Superior temporal gyrus (tissue), 1 donor: Measurements from ENCODE around the gene PSMA6.
A peak's percentile ranks its signal among the peaks of the same experiment; 100 is the strongest.
"Not testable (repeated sequence)": the region's sequence is repeated elsewhere in the genome, so short reads cannot be mapped to it uniquely, and the experiment has no call there.

Experiments used
- DNase-seq: peaks from one replicate; pipeline ENCODE4 v3.0.0-alpha.2; 2016; ENCODE audit errors: extremely low spot score

The PSMA6 gene

DNA sequence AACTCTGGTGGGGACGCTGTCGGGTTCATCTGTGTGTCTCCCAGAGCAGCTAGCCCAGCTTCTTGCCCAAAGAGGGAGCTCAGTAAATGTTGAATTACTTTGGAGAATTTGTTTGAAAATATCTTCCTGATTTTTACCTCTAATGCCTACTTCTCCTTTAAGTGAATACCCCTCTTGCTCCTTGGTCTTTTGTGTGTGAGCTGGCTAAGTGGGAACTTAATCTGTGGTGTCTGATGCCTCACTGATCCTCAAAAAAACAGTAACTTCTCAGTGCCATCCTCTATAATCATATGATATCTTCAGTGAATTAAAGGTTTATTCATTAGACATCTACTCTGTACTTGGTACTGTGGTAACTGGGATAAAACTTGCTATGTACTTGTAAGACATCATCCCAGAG, 7.7 kb upstream of the PSMA6 start:
- no peak for DNase-seq

DNA sequence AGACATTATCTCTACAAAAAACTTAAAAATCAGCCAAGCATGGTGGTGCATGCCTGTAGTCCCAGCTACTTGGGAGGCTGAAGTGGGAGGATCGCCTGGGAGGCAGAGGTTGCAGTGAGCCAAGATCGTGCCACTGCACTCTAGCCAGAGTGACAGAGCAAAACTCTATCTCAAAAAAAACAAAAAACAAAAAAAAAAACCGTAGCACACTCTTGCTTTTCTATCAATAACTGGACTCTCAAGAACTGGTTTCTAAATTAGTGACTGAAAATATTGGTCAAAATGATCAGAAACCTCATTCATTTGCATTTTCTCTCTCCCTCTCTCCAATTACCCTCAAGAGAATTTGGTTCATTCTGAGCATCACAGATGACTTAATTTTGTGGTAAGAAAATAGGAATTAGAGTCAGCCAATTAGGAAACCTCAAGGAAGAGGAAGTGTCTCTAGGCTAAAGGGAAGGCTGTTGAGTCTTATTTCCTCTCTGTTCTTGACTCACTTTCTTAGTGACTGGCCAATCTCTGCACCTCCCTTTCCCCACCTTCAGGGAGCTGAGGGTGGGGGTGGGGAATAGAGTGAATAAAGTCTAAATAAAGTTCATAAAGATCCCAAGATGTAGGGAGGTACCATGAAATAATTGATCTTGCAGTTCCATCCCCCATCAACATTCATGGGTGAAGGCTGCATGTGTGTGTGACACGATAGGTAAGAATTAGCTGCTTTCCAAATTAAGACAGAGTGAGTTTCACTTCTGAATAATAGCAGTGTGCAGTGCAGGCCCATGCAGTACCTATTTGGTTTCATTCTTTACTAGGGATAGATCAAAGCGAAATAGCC, 6.8 kb upstream of the PSMA6 start:
- DNase-seq, result no peak

DNA sequence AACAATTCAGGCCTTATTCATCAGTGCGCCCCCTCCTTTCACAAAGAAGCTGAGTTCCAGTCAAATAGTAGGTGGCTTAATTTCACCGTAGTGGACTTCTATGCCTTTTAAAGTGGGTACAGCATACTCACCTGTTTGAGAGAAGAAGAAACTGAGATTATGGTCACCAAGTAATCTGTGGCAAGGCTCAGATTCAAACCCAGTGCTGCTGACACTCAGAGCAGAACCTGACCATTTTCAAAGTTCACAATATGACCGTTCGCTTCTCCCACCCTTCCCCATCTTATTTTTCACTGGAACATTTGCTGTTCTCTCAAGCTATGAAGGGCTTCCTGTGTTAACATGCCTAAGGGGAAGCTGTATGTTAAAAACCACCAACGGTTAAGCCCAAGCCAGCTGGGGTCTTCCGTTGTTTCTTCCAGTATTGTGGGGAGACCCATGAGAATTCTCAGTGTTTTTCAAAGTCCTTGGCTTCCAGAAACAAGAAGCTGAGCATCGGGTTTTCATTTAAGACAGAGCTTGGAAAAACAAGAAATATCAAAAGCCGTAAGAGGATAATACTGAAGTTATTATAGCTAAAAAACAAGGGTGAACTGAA, 6.1 kb upstream of the PSMA6 start:
- DNase-seq, result no peak

DNA sequence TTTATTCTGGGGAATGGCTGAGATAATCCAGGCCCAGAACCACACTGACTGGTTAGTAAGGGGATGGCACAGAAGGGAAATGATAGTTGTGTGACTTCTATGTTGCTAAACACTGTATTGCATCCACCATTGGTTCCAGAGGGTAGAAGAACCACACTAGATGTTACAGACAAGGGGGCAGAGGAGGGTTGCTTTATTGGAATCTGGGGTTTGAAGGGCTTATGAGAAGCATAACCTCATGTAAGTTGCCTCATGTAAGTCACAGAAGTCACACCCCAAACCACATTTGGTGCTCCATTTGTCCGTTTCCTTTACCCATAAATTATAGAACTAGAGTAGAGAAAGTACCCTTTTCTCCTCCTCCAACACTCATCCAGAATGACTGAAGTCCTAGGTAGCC, 5.5 kb upstream of the PSMA6 start:
- DNase-seq, result no peak

DNA sequence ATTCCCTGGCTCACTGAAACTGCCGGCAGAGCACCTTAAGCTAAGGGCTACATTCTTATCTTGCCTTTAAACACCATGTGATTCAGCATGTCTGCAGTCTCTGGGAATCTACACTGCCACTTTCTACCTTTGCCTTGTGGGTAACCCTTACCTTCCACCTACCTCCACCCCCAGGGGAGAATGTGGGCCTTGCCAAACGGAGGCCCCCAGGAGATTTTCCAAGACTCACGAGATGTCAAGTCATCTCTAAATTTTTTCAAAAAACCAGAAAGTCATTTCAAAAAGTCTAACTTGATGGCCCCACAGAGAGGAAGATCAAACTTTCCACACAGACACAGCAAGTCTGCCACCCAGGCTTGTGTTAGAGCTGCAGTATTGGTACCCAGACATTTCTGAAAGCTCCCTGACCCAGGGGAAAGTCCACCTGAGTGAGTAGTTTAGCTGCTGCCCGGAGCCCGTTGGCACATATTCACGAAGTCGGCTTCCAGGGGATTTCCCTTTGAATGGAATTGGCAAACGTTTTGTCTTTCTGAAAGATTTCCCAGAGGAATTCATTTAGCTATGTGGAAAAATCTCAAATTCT, 4.7 kb upstream of the PSMA6 start:
- no peak for DNase-seq

DNA sequence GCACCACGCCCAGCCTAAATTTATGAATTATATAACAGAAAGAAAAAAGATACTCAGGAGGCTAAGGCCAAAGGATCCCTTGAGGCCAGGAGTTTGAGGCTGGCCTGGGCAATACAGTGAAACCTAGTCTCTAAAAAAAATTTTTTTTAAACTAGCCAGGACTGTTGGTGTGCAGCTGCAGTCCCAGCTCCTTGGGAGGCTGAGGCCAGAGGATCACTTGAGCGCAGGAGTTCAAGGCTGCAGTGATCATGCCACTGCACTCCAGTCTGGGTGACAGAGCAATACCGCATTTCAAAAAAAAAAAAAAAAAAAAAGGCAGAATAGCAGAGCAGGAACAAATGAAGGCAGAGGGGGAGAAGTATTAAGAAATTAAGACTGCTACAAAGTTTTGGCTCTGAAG, 2.6 kb upstream of the PSMA6 start:
- no peak for DNase-seq

DNA sequence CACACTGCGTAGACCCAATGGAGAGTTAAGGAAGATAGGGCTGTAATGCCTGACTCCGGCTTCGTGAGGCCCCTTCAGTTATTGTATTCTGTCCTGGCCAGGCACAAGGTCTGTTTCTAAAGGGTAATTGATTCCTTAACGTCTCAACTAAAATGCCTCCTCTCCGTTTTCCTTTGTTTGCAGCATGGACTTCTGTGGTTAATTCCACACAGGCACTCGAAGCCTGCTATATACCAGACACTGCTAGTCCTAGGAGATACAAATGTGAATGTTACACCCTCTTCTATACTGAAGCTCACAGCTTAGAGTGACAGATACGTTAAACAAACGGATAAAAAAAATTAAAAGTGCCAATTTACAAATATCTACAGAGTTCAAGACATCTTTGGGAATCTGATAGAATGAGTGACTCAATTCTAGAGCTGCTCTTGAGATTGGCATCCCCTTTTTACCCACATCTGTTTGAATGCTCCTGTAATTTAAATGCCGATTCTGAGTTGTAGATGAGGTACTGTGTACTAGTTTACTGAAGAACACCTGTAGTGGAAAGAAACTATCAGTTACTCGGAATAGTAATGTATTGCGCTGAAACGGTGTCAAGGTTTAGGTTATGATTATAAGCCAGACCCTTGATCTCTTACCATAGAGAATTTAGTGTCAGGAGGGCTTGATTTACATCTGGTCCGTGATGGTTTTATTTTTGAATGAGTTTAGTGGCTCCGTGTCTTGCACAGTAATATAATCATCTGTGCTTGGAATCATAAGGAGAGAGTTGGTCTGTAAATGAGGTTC, 784 bp downstream of the PSMA6 start:
- DNase-seq, result peak; percentile 21

DNA sequence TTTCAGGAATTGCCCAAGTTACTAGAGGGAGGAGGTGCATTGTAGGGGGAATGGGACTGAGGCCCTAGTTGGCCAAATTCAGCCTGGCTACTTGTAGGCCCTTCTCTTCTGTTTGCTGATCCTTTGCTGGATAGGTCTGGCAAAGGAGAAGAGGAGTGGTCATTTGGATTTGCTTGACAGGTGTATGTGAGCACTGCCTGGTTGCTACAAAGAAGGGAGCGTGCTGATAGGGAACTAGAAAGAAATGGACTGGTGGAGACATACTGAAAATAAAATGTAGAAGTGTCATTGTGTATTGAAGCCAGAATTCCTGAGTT, 3.6 kb downstream of the PSMA6 start:
- no peak for DNase-seq

DNA sequence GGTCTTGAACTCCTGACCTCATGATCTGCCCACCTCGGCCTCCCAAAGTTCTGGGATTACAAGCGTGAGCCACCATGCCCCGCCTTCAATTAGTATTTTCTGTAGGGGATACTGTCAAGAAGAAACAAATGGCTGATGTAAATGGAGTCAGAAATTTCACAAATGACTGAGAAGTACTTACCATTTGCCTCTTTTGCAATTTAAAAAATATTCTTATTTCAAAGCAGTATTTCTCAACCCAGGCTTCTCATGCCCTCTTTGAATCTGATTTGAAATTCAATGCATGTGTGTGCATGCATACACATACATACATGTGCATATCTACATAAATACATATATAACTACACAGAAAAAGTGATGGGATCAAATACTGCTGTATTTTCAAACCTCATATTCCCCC, 4.4 kb downstream of the PSMA6 start:
- no peak for DNase-seq

DNA sequence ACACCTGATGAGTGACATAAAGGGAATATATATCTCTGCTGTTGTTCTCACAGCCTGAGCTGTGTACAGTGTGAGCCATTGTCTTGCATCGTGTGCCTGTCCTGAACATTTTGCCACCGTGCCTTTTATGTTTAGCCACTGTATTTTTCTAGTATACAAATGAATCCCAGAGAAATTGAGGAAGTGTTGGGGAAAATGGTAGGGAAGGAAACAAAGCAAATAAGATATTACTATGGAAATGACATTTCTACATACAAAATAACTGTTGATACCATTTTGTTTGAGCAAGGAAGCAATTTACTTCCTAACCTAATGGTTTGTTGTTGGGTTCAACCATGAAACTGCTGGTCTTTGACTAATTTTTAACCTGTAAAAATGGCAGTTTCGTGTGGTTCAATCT, 5.5 kb downstream of the PSMA6 start:
- DNase-seq, result no peak

DNA sequence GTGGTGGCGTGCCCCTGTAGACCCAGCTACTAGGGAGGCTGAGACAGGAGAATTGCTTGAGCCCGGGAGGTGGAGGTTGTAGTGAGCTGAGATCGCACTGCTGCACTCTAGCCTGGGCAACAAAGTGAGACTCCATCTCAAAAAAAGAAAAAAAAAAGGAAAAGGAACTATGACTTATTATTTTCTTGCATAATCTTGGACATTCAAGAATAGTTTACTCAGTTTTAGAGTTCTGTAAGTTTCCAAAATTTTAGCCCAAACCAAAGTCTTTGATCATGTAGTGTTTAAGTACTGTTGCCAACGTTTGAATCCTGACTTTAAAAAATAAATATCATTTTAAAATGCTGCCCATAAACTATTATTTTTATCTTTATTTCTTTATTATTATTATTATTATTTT, 6.2 kb downstream of the PSMA6 start:
- DNase-seq, result no peak

DNA sequence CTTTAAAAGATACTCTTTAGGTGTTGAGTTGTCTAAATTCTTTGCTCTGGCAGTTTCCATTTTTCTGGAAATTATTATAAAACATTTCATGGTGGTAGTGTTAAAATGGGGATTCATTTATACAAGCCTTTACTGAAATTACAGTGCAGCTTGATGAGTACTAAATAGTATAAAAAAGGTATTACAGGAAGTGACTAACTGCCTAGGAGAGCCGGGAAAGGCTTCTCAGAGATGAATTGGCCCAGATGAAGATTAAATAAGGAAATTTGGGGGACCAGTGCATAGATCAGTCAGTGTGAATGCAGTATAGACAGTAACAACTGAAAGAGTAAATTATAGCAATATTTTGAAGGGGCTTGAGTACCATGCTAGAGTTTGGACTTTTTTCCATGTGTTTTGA, 7.5 kb downstream of the PSMA6 start:
- no peak for DNase-seq

DNA sequence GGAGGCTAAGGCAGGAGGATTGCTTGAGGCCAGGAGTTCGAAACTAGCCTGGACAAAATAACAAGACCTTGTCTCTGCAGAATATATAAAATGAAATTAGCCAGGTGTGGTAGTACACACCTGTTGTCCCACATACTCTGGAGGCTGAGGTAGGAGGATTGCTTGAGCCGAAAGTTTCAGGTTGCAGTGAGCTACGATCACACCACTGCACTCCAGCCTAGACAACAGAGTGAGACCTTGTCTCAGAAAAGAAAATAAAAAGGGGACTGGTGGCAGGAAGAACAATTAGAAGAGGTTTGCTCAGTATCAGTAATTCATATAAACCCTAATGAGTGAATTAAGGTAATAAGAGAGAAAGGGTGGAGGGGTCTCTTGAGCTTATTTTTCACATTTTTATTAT, 8.0 kb downstream of the PSMA6 start:
- no peak for DNase-seq

DNA sequence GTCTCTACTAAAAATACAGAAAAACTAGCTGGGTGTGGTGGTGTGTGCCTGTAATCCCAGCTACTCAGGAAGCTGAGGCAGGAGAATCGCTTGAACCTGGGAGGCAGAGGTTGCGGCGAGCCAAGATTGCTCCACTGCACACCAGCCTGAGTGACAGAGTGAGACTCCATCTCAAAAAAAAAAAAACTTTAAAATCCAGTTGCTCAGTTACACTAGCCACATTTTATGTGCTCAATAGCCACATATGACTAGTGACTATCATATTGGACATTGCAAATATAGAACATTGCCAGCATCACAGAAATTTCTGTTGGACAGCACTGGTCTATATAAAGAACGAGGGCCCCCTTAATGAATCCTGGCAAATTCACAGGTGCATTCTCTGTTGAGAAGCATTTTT, 9.2 kb downstream of the PSMA6 start:
- DNase-seq, result not testable (repeated sequence)

DNA sequence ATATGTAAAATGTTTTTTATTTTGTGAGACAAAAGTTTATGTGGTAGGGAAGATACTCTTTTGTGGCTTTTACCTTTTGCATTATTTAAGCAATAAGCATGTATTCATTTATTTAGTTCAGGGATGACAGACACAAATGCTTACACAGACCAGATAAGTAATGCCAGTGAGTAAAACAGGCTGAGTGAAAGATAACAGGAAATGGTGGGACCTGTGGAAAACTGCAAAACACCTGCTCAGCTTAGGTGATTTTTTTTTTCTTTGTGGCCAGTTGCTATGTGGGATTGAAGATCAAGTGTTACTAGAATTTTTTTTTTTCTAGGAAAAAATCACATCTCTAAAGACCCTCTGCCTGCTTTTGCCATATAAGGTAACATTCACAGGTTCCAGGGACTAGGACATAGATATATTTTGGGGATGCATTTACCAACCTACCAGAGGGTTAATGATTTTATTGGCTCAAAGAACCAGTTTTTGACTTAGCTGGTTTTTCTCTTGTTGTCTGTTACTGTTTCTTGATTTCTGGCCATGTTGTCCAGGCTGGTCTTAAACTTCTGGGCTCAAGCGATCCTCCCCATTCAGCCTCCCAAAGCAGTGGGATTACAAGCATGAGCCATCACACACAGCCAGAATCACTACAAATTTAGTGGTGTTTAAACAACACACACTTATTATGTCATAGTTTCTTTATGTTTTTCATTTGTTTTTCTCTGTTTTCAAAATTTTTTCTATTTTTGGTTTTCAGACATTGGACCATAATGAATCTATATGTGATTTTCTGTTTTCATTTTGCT, 9.8 kb downstream of the PSMA6 start:
- no peak for DNase-seq

DNA sequence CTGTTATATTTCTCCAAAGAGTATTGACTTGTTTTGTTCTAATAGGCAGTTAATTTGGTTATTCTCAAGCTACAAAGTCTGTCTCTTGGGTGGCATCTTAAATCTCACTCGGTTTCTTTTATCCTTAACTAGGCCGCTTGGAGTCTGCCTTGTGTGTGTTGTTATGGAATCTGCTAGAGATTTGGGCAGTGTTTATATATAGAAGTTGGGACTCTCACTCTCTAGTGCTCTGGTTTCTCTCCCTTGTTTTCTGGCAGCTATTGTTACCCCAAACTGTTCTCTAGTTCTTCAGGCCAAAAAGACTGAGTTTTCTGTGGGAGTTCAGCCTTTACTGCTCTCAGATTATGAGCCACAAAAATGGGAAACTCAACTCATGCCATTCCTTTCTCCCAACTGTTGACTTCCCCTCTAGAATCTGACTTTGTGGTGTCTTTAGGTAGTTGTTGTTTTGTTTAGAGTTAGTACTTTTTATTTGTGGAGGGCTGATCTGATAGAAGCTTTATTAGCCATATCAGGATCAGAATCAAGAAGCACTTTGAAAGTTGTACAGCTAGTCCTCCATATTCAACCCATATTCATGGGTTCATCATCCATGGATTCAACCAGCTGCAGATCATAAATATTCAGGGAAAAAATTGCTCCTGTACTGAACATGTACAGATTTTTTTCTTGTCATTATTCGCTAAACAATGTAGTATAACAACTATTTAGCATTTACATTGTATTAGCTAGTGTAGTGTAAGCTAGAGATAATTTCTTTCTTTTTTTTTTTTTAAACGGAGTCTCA, 11.2 kb downstream of the PSMA6 start:
- DNase-seq, result no peak

DNA sequence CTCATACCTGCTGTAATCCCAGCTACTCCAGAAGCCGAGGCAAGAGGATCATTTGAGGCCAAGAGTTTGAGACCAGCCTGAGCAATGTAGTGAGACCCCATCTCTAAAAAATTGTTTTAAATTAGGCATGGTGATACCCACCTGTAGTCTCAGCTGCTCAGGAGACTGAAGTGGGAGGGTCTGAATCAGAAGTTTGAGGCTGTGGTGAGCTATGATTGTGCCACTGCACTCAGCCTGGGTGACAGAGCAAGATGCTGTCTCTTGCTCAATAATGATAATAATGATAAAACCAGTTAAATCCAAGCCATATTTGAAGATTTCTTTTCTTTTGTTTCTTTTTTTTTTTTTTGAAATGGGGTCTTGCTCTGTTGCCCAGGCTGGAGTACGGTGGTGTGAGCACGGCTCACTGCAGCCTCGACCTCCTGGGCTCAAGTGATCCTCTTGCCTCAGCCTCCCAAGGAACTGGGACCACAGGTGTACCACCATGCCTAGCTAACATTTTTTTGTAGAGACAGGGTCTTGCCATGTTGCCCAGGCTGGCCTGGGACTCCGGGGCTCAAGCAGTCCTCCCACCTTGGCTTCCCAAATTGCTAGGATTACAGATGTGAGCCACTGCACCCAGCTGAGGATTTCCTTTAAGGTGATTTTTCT, 12.8 kb downstream of the PSMA6 start:
- DNase-seq, result no peak

DNA sequence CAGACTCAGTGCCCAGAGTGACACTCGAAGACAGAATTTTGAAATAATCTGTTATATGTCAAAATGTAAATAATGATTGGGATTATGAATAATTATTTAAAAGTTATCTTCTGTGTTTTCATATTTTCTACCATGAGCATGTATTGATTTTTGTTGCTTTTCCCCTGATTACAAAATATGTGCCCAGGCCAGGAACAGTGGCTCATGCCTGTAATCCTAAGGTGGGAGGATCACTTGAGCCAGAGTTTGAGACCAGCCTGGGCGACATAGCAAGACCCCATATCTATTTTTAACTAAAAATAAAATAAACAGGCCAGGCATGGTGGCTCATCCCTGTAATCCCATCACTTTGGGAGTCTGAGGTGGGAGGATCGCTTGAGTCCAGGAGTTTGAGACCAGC, 13.5 kb downstream of the PSMA6 start:
- no peak for DNase-seq

DNA sequence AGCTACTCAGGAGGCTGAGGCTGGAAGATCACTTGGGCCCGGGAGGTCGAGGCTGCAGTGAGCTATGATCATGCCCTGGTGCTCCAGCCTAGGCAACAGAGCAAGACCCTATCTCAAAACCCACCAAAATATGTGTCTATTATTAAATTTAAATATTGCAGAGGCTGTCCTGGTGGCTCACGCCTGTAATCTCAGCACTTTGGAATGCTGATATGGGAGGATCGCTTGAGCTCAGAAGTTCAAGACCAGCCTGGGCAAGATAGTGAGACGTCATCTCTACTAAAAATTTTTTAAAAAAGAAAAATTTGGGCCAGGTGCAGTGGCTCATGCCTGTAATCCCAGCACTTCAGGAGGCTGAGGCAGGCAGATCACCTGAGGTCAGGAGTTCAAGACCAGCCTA, 13.9 kb downstream of the PSMA6 start:
- DNase-seq, result no peak

DNA sequence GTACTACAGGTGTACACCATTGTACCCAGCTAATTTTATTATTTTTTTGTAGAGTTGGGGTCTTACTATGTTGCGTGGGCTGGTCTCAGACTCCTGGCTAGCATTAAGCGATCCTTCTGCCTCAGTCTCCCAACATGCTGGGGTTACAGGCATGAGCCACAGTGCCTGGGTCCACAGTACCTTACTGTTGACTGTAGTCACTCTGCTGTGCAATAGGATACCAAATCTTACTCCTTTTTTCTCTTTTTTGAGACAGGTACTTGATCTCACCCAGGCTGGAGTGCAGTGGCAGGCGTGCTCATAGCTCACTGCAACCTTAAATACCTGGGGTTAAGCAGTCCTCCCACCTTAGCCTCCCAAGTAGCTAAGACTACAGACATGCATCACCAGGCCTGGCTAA, 25.6 kb downstream of the PSMA6 start:
- no peak for DNase-seq

DNA sequence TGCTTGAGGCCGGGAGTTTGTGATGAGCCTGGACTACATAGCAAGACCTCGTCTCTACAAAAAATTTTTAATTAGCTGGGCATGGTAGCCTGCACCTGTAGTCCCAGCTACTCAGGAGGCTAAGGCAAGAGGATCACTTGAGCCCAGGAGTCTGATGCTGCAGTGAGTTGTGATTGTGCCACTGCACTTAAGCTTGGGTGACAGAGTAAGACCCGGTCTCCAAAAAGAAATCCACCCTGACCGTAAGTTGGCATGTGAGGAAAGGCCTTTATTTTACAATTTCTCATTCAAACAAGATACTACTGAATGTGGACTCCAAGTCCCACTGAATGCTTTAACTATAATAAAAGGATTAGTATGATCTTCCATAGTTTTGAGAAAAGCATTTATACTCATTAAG, 27.3 kb downstream of the PSMA6 start:
- DNase-seq, result no peak
